GM23248 (cell line): ENCODE results near the gene AKR1C4.
"Not testable (repeated sequence)": the region's sequence is repeated elsewhere in the genome, so short reads cannot be mapped to it uniquely, and the experiment has no call there.

Experiments used
- EZH2 ChIP-seq: fragments of 200-600 bp; sonication (generic); IDR thresholded peaks from 2 replicates; pipeline ENCODE4 v1.6.1; 2018; ENCODE audit warnings: antibody characterized with exemption, mild to moderate bottlenecking; ENCODE audit not compliant: insufficient read depth, poor library complexity, severe bottlenecking
- EZH2phosphoT487 ChIP-seq: fragments of 200-600 bp; sonication (generic); IDR thresholded peaks from 2 replicates; pipeline ENCODE4 v1.6.1; 2018; ENCODE audit warnings: antibody characterized with exemption, moderate library complexity, mild to moderate bottlenecking, low read depth; ENCODE audit not compliant: insufficient read depth

GRCh38 chr10:5237541-5237940, 40.9 kb downstream of the AKR1C4 start:
- not testable (repeated sequence) for TF ChIP-seq EZH2, EZH2phosphoT487
